Measurements from ENCODE around the gene DNM3.
A peak's percentile ranks its signal among the peaks of the same experiment; 100 is the strongest.
"Not testable (repeated sequence)": the region's sequence is repeated elsewhere in the genome, so short reads cannot be mapped to it uniquely, and the experiment has no call there.

DNM3 gene

GRCh38 chr1:172406968-172407367 lies 565.7 kb downstream of the DNM3 start:
- DNase-seq, result no peak

- DNase-seq, result no peak
Measured at GRCh38 chr1:172408958-172409357, 567.7 kb downstream of the DNM3 start.

GRCh38 chr1:172410027-172410426 lies 568.7 kb downstream of the DNM3 start:
- DNase-seq, result no peak

- no peak for DNase-seq
Measured at GRCh38 chr1:172411791-172412338, 570.6 kb downstream of the DNM3 start.

- no peak for DNase-seq
Measured at GRCh38 chr1:172414331-172414730, 573.0 kb downstream of the DNM3 start.

GRCh38 chr1:172416496-172417035 lies 575.3 kb downstream of the DNM3 start:
- DNase-seq, result no peak

GRCh38 chr1:172417557-172417956 lies 576.3 kb downstream of the DNM3 start:
- no peak for DNase-seq

- DNase-seq, result no peak
Measured at GRCh38 chr1:172420385-172420784, 579.1 kb downstream of the DNM3 start, which contains the start of gene C1orf105. TSS of gene C1orf105 (plus strand) at chr1:172420685. CDS start at chr1:172420886, 201 bp downstream.

- DNase-seq, result no peak
Measured at GRCh38 chr1:172421974-172422604, 580.8 kb downstream of the DNM3 start.

- no peak for DNase-seq
Measured at GRCh38 chr1:172423336-172423735, 582.0 kb downstream of the DNM3 start.

- DNase-seq, result no peak
Measured at GRCh38 chr1:172425339-172425738, 584.0 kb downstream of the DNM3 start.

GRCh38 chr1:172427191-172427590 lies 585.9 kb downstream of the DNM3 start:
- no peak for DNase-seq

GRCh38 chr1:172429331-172430127 lies 588.2 kb downstream of the DNM3 start:
- DNase-seq, result peak; percentile 23

GRCh38 chr1:172430128-172430454 lies 588.8 kb downstream of the DNM3 start:
- no peak for DNase-seq

- DNase-seq, result no peak
Measured at GRCh38 chr1:172431204-172431603, 589.9 kb downstream of the DNM3 start.

GRCh38 chr1:172431721-172432192 lies 590.5 kb downstream of the DNM3 start:
- DNase-seq, result no peak

GRCh38 chr1:172437183-172437582 lies 595.9 kb downstream of the DNM3 start:
- not testable (repeated sequence) for DNase-seq

GRCh38 chr1:172442404-172442803 lies 601.1 kb downstream of the DNM3 start:
- DNase-seq, result no peak

GRCh38 chr1:172442843-172443565 lies 601.7 kb downstream of the DNM3 start:
- DNase-seq, result no peak

GRCh38 chr1:172443666-172444453 lies 602.6 kb downstream of the DNM3 start, which contains the start of gene PIGC:
TSS of gene PIGC (minus strand) at chr1:172444069. CDS start at chr1:172442622, 1,447 bp downstream.
- peak; percentile 86 for DNase-seq

- no peak for DNase-seq
Measured at GRCh38 chr1:172446547-172446946, 605.2 kb downstream of the DNM3 start.

- DNase-seq, result no peak
Measured at GRCh38 chr1:172447641-172448040, 606.3 kb downstream of the DNM3 start.

All from NCI-H2227 treated with DMSO at 0.1 percent for 48 hours (cell line).